NCI-H345 treated with DMSO at 0.1 percent for 48 hours (cell line): ENCODE results near the gene EOGT.

Source experiments
- DNase-seq: peaks from one replicate; lab custom pipeline; 2025; ENCODE audit not compliant: unreplicated experiment; lab: John Stamatoyannopoulos, UW

EOGT gene

DNA sequence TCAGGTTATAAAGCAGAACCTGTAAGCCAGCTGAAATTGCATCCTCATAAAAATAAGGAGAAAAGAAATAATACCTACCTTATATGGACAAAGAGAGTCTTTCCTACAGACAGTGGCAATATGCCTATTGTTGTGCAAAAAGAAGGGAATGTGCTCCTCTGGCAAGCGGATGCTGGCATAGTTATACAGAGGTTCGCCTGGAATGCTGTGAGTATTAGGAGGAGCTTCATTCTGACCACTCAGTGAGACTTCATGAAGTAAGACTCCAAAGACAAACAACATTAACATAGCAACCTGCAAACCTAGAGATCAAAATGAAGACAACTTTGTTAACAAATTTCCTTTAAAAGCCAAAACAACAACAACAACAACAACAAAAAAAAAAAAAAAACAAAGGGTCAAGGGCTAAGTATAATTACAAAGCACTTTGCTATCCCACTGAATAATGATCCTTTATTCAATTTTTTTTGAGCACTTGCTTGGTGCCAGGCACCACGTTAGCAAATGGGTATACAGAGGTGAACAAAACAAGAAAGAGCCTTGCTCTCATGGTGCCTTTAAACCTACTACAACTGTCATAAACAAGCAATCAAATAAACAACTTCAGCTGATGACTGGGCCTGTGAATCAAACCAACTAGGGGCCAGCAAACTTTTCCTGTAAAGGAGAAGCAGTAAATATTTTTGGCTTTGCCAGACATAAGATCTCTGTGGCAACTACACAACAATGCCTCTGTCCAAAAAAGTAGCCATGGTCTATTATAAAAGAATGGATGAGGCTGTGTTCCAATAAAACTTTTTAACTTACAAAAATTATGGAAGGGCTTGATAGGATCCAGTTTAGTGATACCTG lies 3.7 kb downstream of the EOGT start:
- no peak for DNase-seq

DNA sequence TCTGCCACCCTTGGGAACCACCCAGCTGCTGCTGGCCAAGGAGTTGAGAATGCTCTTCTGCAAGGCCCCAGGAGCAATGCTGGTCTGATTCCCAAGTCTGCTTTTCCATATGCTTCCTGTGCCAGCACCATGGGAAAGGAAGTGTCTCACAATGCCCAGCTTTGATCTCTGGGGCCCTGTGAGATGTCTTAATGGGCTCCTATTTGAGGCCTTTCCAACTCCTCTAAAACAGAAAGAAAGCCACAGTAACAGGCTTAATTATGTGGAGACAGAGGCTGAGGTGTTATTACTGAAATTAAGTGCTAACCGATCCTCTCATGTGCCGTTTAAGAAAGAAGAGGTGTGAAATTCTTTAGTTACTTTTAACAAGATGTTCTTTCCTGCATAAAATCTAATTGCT lies 4.5 kb downstream of the EOGT start:
- no peak for DNase-seq

DNA sequence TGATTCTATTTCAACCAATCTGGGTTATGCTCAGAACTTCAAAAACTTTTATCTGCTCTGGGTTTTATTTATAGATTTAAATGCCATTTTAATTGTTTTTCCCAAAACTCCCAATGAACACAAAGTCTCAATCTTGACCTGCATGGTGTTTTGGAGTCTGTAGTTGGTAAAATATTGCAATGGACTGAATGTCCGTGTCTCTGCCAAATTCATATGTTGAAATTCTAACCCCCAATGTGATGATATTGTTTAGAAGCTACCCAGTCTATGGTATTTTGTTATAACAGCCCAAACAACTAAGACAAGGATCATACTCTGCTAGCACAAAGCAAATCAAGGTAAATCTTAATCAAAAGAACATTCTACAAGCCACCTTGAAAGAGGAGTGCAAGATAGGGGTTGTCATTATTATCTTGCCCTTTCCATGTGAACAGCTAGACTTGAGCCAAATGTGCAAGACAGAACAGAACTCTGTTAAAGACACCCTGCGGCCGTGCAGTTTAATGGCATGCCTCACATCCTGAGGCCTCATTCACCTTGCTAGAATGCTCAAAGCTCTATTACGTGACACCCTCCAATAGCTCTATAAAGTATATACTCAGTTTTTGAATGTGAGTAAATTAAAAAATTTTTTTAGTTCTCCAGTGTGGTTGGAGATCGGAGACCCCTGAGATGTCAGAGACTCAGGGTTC lies 7.5 kb downstream of the EOGT start:
- no peak for DNase-seq

DNA sequence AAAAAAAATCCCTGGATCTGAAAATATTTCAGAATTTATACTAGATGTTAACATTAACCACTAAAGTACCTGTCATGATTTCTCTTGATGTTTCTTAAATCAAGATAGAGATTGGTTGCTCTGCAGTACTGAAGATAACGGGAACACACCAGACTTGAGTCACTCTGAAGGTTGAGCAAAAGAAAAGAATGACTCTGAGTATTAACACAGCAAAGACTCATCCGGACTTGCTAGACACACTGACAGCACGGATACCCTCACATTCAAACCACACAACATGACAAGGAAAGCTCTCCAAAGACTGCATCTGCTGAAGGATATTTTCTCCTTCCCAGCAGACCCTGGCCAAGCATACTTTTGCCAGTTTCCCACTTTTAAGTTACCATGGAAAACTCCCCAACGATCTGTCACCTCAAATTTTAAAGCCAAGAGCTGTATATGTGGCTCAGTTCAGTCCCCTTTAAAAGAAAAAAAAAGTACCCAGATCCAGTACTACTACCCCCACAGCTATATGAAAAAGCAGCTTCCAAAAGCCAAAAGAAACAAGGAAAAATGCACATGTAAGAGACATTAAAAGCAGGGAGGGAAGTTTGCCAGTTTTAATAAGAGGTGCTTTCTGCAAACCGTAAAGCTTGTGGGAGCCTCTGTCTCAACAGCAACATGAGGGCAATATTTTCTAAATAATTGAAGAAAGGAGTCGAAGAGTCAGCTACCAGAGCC lies 8.3 kb downstream of the EOGT start:
- DNase-seq = no peak

DNA sequence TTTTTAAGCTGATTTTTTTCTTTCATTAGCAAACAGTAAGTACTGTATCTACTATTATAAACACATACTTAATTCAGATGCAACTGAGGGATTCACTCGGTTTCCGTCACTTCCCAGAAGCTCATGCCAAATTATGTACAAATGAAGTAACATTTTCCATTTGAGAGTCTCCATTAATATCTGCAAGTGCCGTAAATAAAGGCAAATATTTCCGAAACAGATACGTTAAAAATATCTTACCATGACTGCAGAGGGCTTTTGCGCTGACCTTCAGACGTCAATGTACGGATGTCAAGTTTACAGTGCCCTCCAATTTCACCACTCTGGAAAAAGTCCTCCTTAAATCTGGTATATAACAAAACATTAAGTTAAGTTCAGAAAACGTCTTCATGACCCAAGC lies 9.3 kb downstream of the EOGT start:
- DNase-seq = no peak

DNA sequence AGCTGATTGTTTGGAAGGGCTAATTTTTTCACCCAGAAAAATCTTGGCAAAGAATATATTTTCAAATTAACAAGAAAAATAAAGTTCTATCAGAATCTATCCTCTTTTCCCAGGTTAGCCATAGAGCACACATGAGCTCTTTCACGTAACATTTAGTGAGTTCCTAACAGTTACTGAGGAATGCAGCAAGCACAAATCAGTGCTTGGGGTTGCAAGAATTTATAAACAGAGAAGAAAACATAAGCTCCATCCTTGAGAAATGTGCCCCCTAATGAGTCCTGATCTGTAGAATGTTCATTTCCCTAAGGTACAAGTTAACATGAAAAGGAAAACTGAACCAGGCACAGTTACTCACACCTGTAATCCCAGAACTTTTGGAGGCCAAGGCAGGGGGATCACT lies 13.9 kb downstream of the EOGT start:
- no peak for DNase-seq

DNA sequence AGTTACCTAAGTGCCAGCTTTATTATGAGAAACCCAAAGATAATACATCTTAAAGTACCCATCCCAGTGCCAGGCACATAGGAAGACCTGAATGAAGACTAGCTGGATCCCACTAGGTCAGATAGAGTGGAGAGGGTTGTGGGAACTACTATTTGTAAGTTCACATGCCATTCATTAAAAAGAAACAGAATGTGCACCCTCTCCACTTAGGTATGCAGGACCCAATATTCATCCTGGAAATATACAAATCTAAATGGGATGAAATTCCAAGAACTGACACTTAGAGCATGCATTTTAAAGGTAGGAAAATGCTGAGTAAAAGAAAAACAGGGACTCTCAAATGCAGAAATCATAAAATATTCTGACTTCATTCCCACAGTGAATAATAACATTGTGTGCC lies 14.3 kb downstream of the EOGT start:
- no peak for DNase-seq

DNA sequence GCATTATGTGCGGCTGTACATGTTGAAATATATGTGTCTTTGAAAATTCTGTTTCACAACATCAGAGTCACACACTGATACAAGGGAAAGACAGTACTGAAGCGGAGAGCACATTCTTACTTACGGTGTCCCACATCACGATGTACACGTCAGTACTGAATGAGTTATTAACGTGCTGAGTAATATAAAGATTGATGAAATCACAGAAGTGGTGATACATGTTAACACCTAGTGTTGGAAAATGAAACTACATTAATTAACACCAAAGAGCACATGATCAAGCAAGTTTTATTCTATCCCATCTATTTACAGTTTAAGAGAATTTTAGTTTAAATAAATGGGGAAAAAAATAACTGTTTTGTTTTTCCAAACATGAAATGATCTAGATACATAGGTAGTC lies 15.6 kb downstream of the EOGT start:
- DNase-seq = no peak

DNA sequence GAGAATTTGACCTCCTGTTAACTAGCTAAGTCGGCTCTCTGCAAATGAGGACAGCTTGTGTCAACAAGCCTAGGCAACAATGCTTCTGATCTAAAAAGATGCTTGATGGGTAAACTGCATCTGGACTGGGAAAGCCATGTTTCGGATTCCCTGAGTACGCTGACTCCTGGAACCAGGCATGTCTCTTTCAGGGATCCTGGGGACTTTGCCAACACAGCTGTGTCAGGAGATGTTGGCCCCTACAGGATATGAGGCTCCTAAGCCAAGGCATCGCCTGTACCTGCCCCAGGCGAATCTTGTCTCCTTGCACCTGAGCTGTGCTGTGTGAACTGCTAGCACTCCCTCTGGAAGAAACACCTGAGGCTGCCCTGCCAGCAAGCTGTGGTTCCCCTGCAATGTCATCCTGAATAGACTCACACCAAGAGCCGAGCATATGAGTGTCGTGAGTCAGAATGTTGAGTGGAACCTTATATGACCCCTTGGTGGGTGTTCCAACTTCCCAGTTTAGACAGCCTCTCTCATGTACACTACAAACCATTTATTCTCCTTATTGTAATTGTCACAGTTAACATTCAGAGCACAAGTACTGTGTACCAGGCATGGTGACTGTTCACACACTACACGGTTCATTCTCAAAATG lies 17.0 kb downstream of the EOGT start:
- DNase-seq = no peak

DNA sequence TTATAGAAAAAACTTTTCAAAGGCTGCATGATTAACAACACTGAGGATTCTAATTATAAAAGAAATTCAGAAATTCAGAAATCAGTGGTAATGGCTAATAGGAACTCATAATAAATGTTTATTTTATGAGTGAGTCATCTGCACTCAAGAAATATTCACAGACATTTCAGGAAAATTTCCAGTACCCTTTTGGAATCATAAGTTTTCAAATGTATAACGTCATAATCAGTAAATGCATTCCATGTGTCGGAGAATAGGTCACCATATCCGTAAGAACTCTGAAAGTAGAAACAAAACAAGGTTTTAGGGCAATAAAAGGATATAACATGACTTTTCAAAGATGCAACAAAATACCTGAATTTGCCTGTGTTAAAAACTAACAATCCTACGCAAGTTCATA lies 24.7 kb downstream of the EOGT start:
- no peak for DNase-seq

DNA sequence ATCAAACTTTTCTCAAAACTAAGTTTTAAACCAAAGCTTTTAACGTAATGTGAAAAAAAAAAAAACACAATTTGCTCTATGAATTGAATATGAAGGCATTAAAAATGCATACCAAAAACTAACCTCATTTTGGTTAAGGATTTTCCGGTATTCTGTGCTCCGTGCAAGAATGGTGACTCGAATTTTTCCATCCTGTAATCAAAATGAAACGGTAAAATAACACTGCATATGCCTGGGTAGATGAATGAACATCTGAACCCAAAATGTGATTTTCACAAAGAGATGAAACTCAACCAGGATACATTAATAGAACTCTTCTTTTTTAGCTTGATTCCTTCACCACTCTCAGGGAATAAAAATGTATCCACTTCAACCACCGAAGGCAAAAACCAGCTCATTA lies 26.2 kb downstream of the EOGT start:
- no peak for DNase-seq

DNA sequence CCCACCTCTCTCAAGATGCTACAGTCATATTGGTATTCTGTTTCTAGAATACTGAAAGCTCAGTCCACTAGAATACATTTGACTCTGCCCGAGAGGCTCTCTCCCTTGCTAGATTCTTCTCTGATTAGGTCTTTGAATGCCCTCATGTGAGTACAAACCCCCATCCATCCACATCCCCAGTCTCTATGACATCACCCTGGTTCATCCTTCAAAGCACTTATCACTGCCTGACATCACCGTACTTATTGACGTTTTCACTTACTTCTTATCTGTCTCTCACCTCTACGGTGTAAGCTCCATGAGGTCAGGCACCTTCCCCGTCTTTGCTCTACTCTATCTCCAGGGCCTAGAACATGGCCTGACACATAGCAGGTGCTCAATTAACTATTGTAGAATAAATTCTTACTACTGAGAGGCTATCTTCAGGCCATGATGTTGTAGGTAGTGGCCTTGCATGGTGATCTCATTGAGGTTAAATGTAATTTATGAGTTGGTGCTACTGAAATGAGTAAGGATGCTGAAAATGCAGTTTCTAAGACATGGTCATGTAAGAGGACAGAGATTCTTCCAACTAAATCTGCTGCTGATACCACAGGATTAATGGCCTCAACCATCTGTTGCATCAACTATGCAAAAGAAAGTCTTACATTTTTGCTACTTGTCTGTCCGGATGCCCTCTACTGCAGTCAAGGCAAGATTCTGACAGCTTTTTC lies 26.8 kb downstream of the EOGT start:
- DNase-seq = no peak

DNA sequence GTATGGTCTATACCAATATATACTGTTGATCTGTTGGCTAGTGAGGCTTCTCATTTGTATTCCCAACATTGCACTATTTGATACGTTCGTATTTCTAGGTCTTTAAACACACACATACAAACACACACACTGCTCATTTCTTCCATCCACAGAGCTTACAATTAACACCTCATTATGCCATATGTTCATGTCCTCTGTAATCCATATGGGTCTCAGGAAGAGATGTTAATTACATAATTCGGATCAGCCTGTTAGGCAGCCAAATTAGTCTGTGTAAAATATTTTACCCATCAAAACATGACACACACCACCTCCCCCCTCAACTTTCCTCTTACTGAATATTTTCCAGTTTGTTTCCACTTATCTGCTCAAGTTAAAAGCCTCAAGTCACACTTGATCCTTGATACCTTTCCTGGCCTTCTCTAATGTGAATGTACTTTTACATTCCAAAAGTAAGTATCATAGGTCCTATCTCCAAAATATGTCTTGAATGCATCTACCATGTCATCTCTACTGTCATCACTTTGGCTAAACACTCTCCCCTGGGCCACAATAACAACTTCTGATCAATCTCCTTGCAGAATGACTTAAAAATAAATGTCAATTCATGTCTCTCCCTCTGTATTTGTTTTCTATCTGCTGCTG lies 28.2 kb downstream of the EOGT start:
- no peak for DNase-seq

DNA sequence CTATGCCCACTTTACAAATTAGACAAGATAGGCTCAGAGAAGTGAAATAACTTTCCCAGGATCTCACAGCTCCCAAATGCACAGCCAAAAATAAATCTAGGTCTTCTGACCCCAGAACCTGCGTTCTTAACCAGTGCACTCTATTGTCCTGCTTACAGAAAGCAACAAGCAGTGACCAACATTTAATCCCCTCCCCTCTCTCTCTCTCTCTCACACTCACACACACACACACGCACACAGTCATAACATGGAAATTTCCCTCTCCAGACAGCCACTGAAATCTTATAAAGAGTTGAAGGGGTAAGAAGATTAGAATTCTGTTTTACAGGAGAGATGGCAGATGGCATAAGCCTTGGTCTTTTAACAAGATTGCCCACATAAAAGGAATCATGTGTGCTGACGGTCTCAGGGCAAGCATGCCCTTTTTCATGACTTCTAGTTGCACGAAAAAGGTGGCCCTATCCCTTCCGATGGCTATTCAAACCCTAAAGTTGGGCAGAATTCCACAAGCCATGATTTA lies 29.4 kb downstream of the EOGT start:
- DNase-seq = no peak

DNA sequence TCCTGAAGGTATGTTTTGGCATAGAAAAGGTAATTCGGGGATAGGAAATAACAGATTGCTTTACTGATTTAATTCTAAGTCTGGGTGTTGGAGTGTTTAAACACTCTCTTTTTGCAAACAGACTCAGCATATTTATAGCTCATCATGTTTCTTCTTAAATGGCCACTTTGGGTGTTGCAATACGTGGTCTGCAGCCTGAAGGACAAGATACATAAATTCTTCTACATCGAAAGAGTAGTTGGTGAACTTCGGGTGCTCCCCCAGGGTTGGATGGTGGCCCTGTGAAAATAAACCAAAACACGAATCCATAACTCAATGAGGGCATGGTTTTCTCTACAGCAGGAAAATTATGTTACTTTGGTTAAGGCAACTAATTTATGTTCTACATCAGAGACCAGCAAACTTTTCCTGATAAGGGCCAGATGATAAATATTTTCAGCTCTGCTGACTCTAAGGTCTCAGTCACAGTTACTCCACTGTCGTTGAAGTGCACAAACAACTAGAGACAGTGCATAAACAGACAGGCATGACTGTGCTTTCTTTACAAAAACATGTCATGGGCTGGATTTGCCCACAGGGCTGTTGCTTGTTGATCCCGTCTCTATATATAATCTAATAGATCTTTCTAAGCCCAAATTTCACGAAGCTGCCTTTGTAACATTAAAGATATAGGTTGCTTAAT lies 35.9 kb downstream of the EOGT start:
- DNase-seq = no peak

DNA sequence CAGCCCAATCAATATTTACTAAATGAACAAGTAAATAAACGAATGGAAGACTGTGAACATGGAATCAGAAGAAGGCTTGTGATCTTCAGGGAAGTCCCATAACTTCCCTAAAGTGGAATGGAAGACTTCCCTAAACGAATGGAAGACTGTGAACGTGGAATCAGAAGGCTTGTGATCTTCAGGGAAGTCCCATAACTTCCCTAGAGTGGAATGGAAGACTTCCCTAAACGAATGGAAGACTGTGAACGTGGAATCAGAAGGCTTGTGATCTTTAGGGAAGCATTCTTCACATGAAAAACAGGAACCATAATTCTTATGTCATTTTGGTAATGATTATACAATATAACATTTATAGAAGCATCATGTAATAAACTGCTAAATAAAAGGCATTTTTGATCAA lies 38.8 kb downstream of the EOGT start:
- DNase-seq = no peak

DNA sequence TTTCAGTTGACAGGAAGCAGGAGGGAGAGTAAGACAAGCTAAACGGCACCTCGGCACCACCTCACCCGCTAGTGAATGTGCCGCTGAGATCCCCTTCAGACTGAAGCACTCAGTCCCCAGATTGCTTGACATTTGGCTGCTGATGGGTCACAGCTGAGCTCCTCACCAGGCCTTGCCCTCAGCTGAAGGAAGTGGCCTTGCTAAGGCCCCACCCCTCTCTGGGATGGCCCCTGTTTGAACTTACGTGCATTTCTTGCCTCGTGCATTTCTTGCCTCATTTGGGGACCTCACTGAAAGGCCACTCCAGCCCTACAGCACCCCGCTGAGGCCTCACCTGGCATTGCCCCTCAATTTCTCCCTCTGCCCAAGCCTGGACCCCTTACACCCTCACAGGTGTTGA lies 39.8 kb downstream of the EOGT start:
- DNase-seq = no peak

DNA sequence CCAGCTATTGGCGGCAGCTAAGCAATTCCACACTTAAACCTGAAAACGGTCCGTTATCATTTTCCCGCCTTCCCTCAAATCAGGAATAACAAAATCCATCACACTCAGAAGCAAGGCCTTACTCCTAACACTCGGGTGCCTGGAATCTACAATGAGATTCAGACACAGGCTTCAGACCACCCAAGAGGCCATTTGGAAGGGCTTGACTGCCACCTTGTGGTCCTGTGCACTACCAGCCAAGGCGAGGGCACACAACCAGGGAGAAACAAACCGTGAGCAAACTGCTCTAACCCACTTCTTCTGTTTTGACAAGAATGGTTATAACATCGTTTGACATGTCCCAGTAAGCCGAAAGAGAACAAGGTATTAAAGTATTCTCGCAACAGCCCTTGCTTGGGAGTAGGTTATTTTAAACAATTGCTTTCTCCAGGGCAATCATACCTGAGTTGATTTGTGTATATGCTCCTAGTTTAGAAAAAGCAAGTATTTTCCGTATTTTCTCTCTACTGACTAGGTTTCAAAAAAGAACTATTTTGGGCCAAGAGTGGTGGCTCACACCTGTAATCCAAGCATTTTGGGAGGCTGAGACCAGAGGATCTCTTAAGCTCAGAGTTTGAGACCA lies 41.0 kb downstream of the EOGT start:
- no peak for DNase-seq

DNA sequence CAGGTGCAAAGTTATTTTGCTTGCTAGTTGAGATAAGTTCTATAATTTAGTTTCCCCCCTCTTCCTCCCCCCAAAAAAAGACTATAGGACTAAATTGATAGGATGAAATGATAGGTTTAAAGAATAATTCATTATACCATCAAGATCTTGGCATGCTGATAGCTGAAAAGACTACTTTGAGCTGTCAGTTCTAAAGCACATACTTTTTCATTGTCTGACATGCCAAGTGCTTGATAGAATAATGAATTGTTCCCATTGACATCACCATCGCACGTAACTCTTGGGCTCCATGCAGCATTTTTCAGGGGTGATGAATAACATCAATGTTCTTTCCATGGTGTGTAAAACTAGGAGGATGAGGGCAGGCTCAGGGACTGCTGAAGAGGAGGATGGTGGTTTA lies 48.8 kb downstream of the EOGT start:
- DNase-seq = no peak
